Activated T-cell treated with anti-CD3 and anti-CD28 coated beads for 4 hours (primary cell): ENCODE results near the gene A4GNT.

ENCODE experiments used
- DNase-seq: peaks from one replicate; pipeline ENCODE4 v3.0.0-alpha.2; 2020

Gene A4GNT

GRCh38 chr3:138078096-138078495 is 54.1 kb downstream of the A4GNT start:
- DNase-seq, result no peak
